Measurements from ENCODE around the gene MAP3K2. TPM values are rescaled to one million over a fixed set of nuclear protein-coding genes. Genes with fewer than 3 reads are reported as not detected.

MAP3K2 gene
- total and polyA plus RNA-seq, 10 of the 15 experiments (the other 5 are each of a cell fraction or from before 2014, with no cell fraction given): 2.7 to 39.6 (median 16.1) TPM

DNA sequence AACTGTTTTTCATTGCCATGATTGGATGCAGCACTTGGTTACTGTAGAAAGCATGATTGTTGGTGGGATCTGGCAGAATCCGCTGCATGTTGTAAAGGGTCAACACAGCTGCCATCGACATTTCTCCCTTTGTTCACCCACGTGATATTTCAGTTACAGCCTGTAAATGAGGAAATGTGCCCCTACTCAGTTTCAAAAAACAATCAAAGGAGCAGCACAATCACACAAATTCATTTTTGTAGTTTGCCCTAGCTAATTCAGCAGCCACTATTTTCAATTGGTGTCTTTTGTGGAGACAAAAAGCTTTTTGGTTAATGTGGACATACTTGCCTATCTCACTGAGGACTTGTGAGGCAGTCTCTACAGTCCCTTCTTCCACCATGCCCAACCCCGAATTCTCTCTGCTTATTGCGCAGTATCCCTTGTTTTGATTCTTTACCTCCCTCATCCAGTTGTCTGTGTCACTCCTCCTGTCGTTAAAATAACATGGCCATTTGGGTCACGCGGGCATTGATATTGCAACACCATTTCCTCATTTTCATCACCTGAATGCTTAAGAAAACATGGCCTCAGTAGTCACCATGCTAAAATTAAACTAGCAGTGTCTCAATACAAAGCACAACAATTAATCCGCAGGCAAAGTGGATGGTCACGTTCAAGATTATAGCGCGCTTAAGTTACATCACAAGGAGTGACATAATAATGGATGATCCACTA is 24.0 kb upstream of the MAP3K2 start:
- Histone ChIP-seq H3K36me3 (ENCODE audit: control insufficient read depth in 2 of 2, insufficient read depth in 2 of 2, low read length in 1 of 2) (no peaks in the 10 kb centered on the region), H3K4me1 (ENCODE audit: control insufficient read depth, insufficient read depth, low read length) (peaks cover 21% of the 10 kb centered on the region), H3K9me3 (replicated peaks; ENCODE audit: control insufficient read depth, insufficient read depth, low read length) (no peaks in the 10 kb centered on the region), H3K9ac (ENCODE audit: control insufficient read depth, insufficient read depth, low read length) (no peak overlapping the region), H3K4me3 (peak overlapping the region; percentile 27; the same call in 1 of the 2 replicates), H3K27ac (ENCODE audit: control insufficient read depth, insufficient read depth) (peak overlapping the region; percentile 28; the same call in 1 of the 2 replicates), H3K79me2 (ENCODE audit: control insufficient read depth, insufficient read depth, low read length) (no peaks in the 10 kb centered on the region), H3K27me3 (replicated peaks in 1 of 2; ENCODE audit: control insufficient read depth in 2 of 2, insufficient read depth in 2 of 2, low read length in 1 of 2) (peaks cover 0 to 5% of the 10 kb centered on the region in 2 experiments; a peak in 1 of 4 replicates), H4K20me1 (ENCODE audit: control insufficient read depth, insufficient read depth) (no peaks in the 10 kb centered on the region), H2AFZ (ENCODE audit: control insufficient read depth, low read depth, low read length) (peak overlapping the region; percentile 2), H3K4me2 (ENCODE audit: control insufficient read depth, insufficient read depth) (peak overlapping the region; percentile 17)
- SMC1A ChIA-PET (ENCODE audit: uncharacterized antibody, unreplicated experiment): interaction anchor here (1.0 to 1.9 kb wide), 2 partner anchors 23 to 103 kb away, joined by 3 to 8 read pairs; no protein-coding TSS in a partner anchor
- in situ Hi-C loops (cut with MboI) (no loop called here), intact Hi-C loops (cut with micrococcal nuclease; ENCODE audit: unreplicated experiment) (loop anchor here (2.0 kb wide), 1 partner anchor 57 kb away; no protein-coding TSS in a partner anchor)
- DNase-seq (ENCODE audit: low read depth, low spot score) (no peak), FAIRE-seq (peak; percentile 72), ATAC-seq (no peak)
- RAD21 ChIA-PET (ENCODE audit: unreplicated experiment): interaction anchor here (1.0 kb wide), 1 partner anchor 68 kb away, joined by 3 read pairs; no protein-coding TSS in a partner anchor
- CTCF ChIA-PET: interaction anchor here (0.5 to 1.0 kb wide), 2 partner anchors 26 to 498 kb away, joined by 3 to 4 read pairs; no protein-coding TSS in a partner anchor
- peak; percentile 44; the same call in 1 of the 2 replicates for TF ChIP-seq SPI1 (IDR thresholded peaks at IDR 0.05; ENCODE audit: borderline replicate concordance, insufficient read depth, low read depth, low read length)
- no peak for TF ChIP-seq CBX3 (IDR thresholded peaks at IDR 0.05; ENCODE audit: borderline replicate concordance, low read depth)
- 0 out of 2 replicates have a peak, but pooled peaks have one; percentile 18 for TF ChIP-seq RAD51 (IDR thresholded peaks at IDR 0.05)
- TF ChIP-seq, protein P1, sequence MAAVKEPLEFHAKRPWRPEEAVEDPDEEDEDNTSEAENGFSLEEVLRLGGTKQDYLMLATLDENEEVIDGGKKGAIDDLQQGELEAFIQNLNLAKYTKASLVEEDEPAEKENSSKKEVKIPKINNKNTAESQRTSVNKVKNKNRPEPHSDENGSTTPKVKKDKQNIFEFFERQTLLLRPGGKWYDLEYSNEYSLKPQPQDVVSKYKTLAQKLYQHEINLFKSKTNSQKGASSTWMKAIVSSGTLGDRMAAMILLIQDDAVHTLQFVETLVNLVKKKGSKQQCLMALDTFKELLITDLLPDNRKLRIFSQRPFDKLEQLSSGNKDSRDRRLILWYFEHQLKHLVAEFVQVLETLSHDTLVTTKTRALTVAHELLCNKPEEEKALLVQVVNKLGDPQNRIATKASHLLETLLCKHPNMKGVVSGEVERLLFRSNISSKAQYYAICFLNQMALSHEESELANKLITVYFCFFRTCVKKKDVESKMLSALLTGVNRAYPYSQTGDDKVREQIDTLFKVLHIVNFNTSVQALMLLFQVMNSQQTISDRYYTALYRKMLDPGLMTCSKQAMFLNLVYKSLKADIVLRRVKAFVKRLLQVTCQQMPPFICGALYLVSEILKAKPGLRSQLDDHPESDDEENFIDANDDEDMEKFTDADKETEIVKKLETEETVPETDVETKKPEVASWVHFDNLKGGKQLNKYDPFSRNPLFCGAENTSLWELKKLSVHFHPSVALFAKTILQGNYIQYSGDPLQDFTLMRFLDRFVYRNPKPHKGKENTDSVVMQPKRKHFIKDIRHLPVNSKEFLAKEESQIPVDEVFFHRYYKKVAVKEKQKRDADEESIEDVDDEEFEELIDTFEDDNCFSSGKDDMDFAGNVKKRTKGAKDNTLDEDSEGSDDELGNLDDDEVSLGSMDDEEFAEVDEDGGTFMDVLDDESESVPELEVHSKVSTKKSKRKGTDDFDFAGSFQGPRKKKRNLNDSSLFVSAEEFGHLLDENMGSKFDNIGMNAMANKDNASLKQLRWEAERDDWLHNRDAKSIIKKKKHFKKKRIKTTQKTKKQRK (IDR thresholded peaks at IDR 0.05; ENCODE audit: low read depth, low read length): no peak
- POLR2A ChIA-PET: no interaction called here
- BruUV-seq (replicated peaks): no TSS peak
- WGBS (ENCODE audit: insufficient coverage, insufficient replicate concordance, low lambda C conversion rate, missing lambda C conversion rate): 73% methylated on average over 12 of the region's 12 CpGs
